H9 (cell line): ENCODE measurements around the gene CDC26. TPM values are rescaled to one million over a fixed set of nuclear protein-coding genes. Genes with fewer than 3 reads are reported as not detected.

Source experiments
- DNase-seq: peaks from one replicate; pipeline ENCODE4 v3.0.0-alpha.2; 2017
- H2AFZ ChIP-seq: one replicate; pipeline ENCODE4 v1.6.1; 2013; ENCODE audit warnings: mild to moderate bottlenecking, low read length, control low read depth, moderate library complexity
- H2AK5ac ChIP-seq: 2 replicates; pipeline ENCODE4 v1.6.1; 2013; ENCODE audit warnings: low read length, control low read depth, mixed read lengths; ENCODE audit not compliant: insufficient read length
- H2BK120ac ChIP-seq: one replicate; pipeline ENCODE4 v1.6.1; 2013; ENCODE audit warnings: low read depth, mild to moderate bottlenecking, low read length, control low read depth, inconsistent platforms; ENCODE audit not compliant: poor library complexity, severe bottlenecking
- H2BK12ac ChIP-seq: 2 replicates; pipeline ENCODE4 v1.6.1; 2013; ENCODE audit warnings: low read length, control low read depth, mixed read lengths, low read depth; ENCODE audit not compliant: insufficient read length
- H2BK15ac ChIP-seq: 2 replicates; pipeline ENCODE4 v1.6.1; 2013; ENCODE audit warnings: low read depth, low read length, control low read depth
- H2BK20ac ChIP-seq: one replicate; pipeline ENCODE4 v1.6.1; 2013; ENCODE audit warnings: low read depth, mild to moderate bottlenecking, low read length, control low read depth, inconsistent platforms; ENCODE audit not compliant: poor library complexity, severe bottlenecking
- H2BK5ac ChIP-seq: 2 replicates; pipeline ENCODE4 v1.6.1; 2013; ENCODE audit warnings: low read length, control low read depth, mixed read lengths; ENCODE audit not compliant: insufficient read length
- H3K14ac ChIP-seq: 2 replicates; pipeline ENCODE4 v1.6.1; 2013; ENCODE audit warnings: low read length, control low read depth; ENCODE audit not compliant: insufficient read depth
- H3K18ac ChIP-seq: 2 replicates; pipeline ENCODE4 v1.6.1; 2013; ENCODE audit warnings: low read depth, mild to moderate bottlenecking, mixed read lengths, low read length, control low read depth; ENCODE audit not compliant: insufficient read length
- H3K23ac ChIP-seq: 2 replicates; pipeline ENCODE4 v1.6.1; 2013; ENCODE audit warnings: low read length, control low read depth, mixed read lengths, low read depth; ENCODE audit not compliant: insufficient read length
- H3K23me2 ChIP-seq: 2 replicates; pipeline ENCODE4 v1.6.1; 2013; ENCODE audit warnings: low read depth, mild to moderate bottlenecking, mixed read lengths, low read length, control low read depth; ENCODE audit not compliant: insufficient read length, poor library complexity, severe bottlenecking
- H3K27ac ChIP-seq: 2 replicates; pipeline ENCODE4 v1.5.1; 2013; ENCODE audit warnings: low read length, control low read depth, mixed read lengths, low read depth; ENCODE audit not compliant: insufficient read length
- H3K27me3 ChIP-seq: 2 replicates; pipeline ENCODE4 v1.6.1; 2013; ENCODE audit warnings: low read length, control low read depth, inconsistent platforms; ENCODE audit not compliant: insufficient read depth
- H3K4ac ChIP-seq: 2 replicates; pipeline ENCODE4 v1.6.1; 2013; ENCODE audit warnings: low read depth, mild to moderate bottlenecking, control low read depth, inconsistent platforms, low read length, moderate library complexity
- H3K4me1 ChIP-seq: 2 replicates; pipeline ENCODE4 v1.6.1; 2013; ENCODE audit warnings: low read length, control low read depth, inconsistent platforms; ENCODE audit not compliant: insufficient read depth
- H3K4me2 ChIP-seq: 2 replicates; pipeline ENCODE4 v1.6.1; 2013; ENCODE audit warnings: low read length, control low read depth, mixed read lengths; ENCODE audit not compliant: insufficient read length, insufficient read depth
- H3K56ac ChIP-seq: 2 replicates; pipeline ENCODE4 v1.6.1; 2013; ENCODE audit warnings: low read depth, mild to moderate bottlenecking, mixed read lengths, low read length, control low read depth; ENCODE audit not compliant: insufficient read length
- H3K79me1 ChIP-seq: 2 replicates; pipeline ENCODE4 v1.6.1; 2013; ENCODE audit warnings: low read depth, mild to moderate bottlenecking, moderate library complexity, low read length, control low read depth, inconsistent platforms; ENCODE audit not compliant: insufficient read depth, poor library complexity, severe bottlenecking
- H3K79me2 ChIP-seq: 2 replicates; pipeline ENCODE4 v1.6.1; 2013; ENCODE audit warnings: low read length, control low read depth, inconsistent platforms; ENCODE audit not compliant: insufficient read depth
- H3K9ac ChIP-seq: 2 replicates; pipeline ENCODE4 v1.6.1; 2013; ENCODE audit warnings: low read length, control low read depth, mixed read lengths; ENCODE audit not compliant: insufficient read length; ENCODE audit errors: extremely low read depth
- H3K9me3 ChIP-seq: one replicate; pipeline ENCODE4 v1.6.1; 2013; ENCODE audit warnings: low read depth, low read length, inconsistent platforms; ENCODE audit not compliant: control insufficient read depth
- H3T11ph ChIP-seq: one replicate; pipeline ENCODE4 v1.6.1; 2013; ENCODE audit warnings: mild to moderate bottlenecking, low read length, control low read depth, inconsistent platforms
- H4K20me1 ChIP-seq: one replicate; pipeline ENCODE4 v1.6.1; 2013; ENCODE audit not compliant: control insufficient read depth, insufficient read length, insufficient read depth
- H4K5ac ChIP-seq: 2 replicates; pipeline ENCODE4 v1.6.1; 2013; ENCODE audit warnings: low read depth, mild to moderate bottlenecking, mixed read lengths, low read length, control low read depth; ENCODE audit not compliant: insufficient read length
- H4K8ac ChIP-seq: replicated peaks from 2 replicates; pipeline ENCODE4 v1.6.1; 2013; ENCODE audit warnings: low read length, control low read depth, mixed read lengths, low read depth; ENCODE audit not compliant: insufficient read length
- H4K91ac ChIP-seq: 2 replicates; pipeline ENCODE4 v1.6.1; 2013; ENCODE audit warnings: low read depth, mild to moderate bottlenecking, moderate library complexity, mixed read lengths, low read length, control low read depth; ENCODE audit not compliant: insufficient read length
- H3K27ac Mint-ChIP-seq, 3 experiments: 2 replicates in 2 of 3; 3 replicates in 1 of 3; pipeline ENCODE4 v1.8.0; 2020 to 2021; ENCODE audit warnings: mixed read lengths in 3 of 3, mild to moderate bottlenecking in 1 of 3, moderate library complexity in 1 of 3
- H3K27me3 Mint-ChIP-seq: 2 replicates; pipeline ENCODE4 v1.8.0; 2021; ENCODE audit warnings: low read depth, mild to moderate bottlenecking, moderate library complexity, mixed read lengths
- H3K36me3 Mint-ChIP-seq, 3 experiments: 2 replicates in 2 of 3; 3 replicates in 1 of 3; pipeline ENCODE4 v1.8.0; 2020 to 2021; ENCODE audit warnings: low read depth in 3 of 3, mixed read lengths in 3 of 3; ENCODE audit not compliant: insufficient read depth in 1 of 3
- H3K4me1 Mint-ChIP-seq, 2 experiments: 2 replicates each; pipeline ENCODE4 v1.8.0; 2020; ENCODE audit warnings: mixed read lengths in 2 of 2
- H3K4me3 Mint-ChIP-seq, 2 experiments: 2 replicates in 1 of 2; 3 replicates in 1 of 2; pipeline ENCODE4 v1.8.0; 2020 to 2021; ENCODE audit warnings: mild to moderate bottlenecking in 2 of 2, mixed read lengths in 2 of 2, moderate library complexity in 1 of 2
- H3K9me3 Mint-ChIP-seq, 2 experiments: 2 replicates in 1 of 2; 3 replicates in 1 of 2; pipeline ENCODE4 v1.8.0; 2020; ENCODE audit warnings: mild to moderate bottlenecking in 2 of 2, mixed read lengths in 2 of 2, moderate library complexity in 1 of 2
- CTCF ChIP-seq: fragments of 200-600 bp; sonication (generic); conservative IDR thresholded peaks from 3 replicates; pipeline ENCODE4 v1.8.0; 2021; ENCODE audit warnings: antibody characterized with exemption, mild to moderate bottlenecking
- WGBS: extraction: QIAGEN DNeasy Blood & Tissue Kit; methylation state at CpG from one replicate; pipeline ENCODE4 v1.1.7; 2013; ENCODE audit warnings: missing lambda C conversion rate, low lambda C conversion rate, mixed read lengths; ENCODE audit not compliant: insufficient read length; ENCODE audit errors: extremely low coverage; 5-methylcytosine and 5-hydroxymethylcytosine counted together
- total RNA-seq: library from RNA; stranded (reverse); gene quantifications from 2 replicates; pipeline ENCODE4 v1.2.1, GENCODE V29; 2021

CDC26 gene
- total RNA-seq, 1 experiment from 2014 or later = 38.6 TPM

GRCh38 chr9:113219186-113219936 is 56.0 kb downstream of the CDC26 start:
- H2BK120ac ChIP-seq = no peak overlapping the region
- no peak overlapping the region for H2AK5ac ChIP-seq
- TF ChIP-seq CTCF = no peak
- H3T11ph ChIP-seq = no peak overlapping the region
- no peak overlapping the region for H2AFZ ChIP-seq
- H3K27ac ChIP-seq = no peak overlapping the region
- H3K4ac ChIP-seq = no peak overlapping the region
- Mint-ChIP-seq H3K36me3 (no peaks in the 10 kb centered on the region), H3K27ac (no peak overlapping the region), H3K4me3 (peak overlapping the region; percentile 97 to 98), H3K27me3 (no peaks in the 10 kb centered on the region), H3K9me3 (no peaks in the 10 kb centered on the region; a peak in 1 of 5 replicates), H3K4me1 (peaks cover 22 to 27% of the 10 kb centered on the region in 2 experiments)
- peaks cover 3% of the 10 kb centered on the region for H3K79me1 ChIP-seq
- H3K18ac ChIP-seq = no peak overlapping the region
- WGBS = no CpG with 5 or more reads among the region's 3 CpGs
- no peaks in the 10 kb centered on the region for H3K27me3 ChIP-seq
- H3K9me3 ChIP-seq = no peaks in the 10 kb centered on the region
- no peak overlapping the region for H3K14ac ChIP-seq
- H4K91ac ChIP-seq = no peak overlapping the region
- H3K79me2 ChIP-seq = peaks cover 15% of the 10 kb centered on the region
- no peak overlapping the region for H2BK20ac ChIP-seq
- no peak overlapping the region for H4K5ac ChIP-seq
- peaks cover 12% of the 10 kb centered on the region for H3K23me2 ChIP-seq
- no peak for DNase-seq
- H3K4me2 ChIP-seq = peak overlapping the region; percentile 99
- no peak overlapping the region for H2BK12ac ChIP-seq
- no peak overlapping the region for H3K23ac ChIP-seq
- no peak overlapping the region for H3K9ac ChIP-seq
- H4K8ac ChIP-seq = no peak overlapping the region
- H3K56ac ChIP-seq = no peak overlapping the region
- no peak overlapping the region for H2BK15ac ChIP-seq
- peaks cover 6% of the 10 kb centered on the region; the same call in 1 of the 2 replicates for H3K4me1 ChIP-seq
- no peaks in the 10 kb centered on the region for H4K20me1 ChIP-seq
- H2BK5ac ChIP-seq = no peak overlapping the region

Other genes with a start within 250 kb of the CDC26 start
- 4.8 and 5.1 TPM in 2 replicates for gene ZFP37, start 218.8 kb downstream of the CDC26 start, total RNA-seq
- 1.0 and 1.3 TPM in 2 replicates for gene SLC31A2, start 124.6 kb downstream of the CDC26 start, total RNA-seq
- 18.5 and 19.3 TPM in 2 replicates for gene FKBP15, start 54.3 kb downstream of the CDC26 start, total RNA-seq
- 34.4 and 34.8 TPM in 2 replicates for gene SLC31A1, start 54.0 kb downstream of the CDC26 start, total RNA-seq
- 48.5 and 49.8 TPM in 2 replicates for gene PRPF4, start 86 bp upstream of the CDC26 start, total RNA-seq
- gene RNF183, start 27.8 kb upstream of the CDC26 start, total RNA-seq = 0.33 TPM in 1 of 2 replicates, not detected in the other
- gene WDR31, start 64.7 kb upstream of the CDC26 start, total RNA-seq = 0.59 and 0.72 TPM in 2 replicates
- 4.5 and 5.1 TPM in 2 replicates for gene BSPRY, start 74.0 kb upstream of the CDC26 start, total RNA-seq
- 10.8 and 10.9 TPM in 2 replicates for gene HDHD3, start 101.4 kb upstream of the CDC26 start, total RNA-seq
- 11.5 and 13.2 TPM in 2 replicates for gene ALAD, start 125.7 kb upstream of the CDC26 start, total RNA-seq
- gene POLE3, start 135.1 kb upstream of the CDC26 start, total RNA-seq = 82.4 and 85.9 TPM in 2 replicates
- gene C9orf43, start 135.2 kb upstream of the CDC26 start, total RNA-seq = 0.24 and 0.57 TPM in 2 replicates
- gene RGS3, start 188.2 kb upstream of the CDC26 start, total RNA-seq = 12.1 and 13.9 TPM in 2 replicates